ENCODE data around the gene ANKRD60.

Gene ANKRD60

DNA sequence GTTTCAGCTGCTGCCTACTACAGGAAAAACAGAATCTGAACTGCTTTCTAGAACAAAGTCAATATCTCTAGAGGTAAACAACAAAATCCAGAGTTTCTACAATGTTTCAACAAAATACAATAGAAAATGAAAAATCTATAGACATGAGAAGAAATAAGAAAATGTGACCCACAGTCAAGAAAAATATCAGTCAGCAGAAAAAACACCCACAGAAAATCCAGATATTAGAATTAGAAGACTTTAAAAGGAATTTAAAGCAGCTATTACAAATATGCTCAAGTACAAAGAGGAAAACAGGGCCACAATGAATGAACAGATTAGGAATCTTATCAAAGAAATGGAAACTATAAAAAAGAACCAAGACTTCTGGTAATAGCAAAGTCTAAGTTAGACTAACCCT, 26.4 kb upstream of the ANKRD60 start:
- Mint-ChIP-seq H3K9me3 (no peaks in the 10 kb centered on the region), H3K36me3 (ENCODE audit: low read depth) (peaks cover 35% of the 10 kb centered on the region), H3K4me1 (ENCODE audit: low read depth) (peaks cover 36% of the 10 kb centered on the region), H3K4me3 (no peak overlapping the region), H3K27ac (no peak overlapping the region), H3K27me3 (no peaks in the 10 kb centered on the region)
- DNase-seq = no peak

DNA sequence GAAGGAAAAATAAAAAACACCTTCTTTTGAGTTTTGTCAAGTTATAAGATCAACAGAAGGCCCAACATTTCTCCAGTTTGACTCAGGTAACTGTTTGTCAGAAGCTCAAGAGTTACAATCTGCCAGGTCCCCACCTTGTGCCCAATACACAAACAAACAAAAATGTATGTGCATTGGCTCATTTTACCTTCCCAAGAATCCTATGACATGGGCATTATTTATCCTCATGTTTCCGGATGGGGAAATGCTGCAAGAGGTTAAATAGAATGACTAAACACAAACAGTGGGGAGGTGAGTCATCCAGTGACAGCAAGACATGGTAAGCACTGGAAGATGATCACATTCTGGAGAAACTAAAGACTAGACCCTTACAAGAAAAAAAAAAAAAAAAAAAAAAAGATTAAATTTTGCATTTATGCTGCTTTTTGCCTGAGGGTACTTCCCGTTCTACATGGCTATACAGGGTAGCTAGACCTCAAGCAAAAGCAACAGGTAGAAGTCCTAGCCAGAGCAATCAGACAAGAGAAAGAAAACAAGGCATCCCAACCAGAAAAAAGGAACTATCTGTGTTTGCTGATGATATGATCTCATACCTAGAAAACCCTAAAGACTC, 23.6 kb upstream of the ANKRD60 start:
- DNase-seq = no peak
- no peaks in the 10 kb centered on the region for H3K27me3 Mint-ChIP-seq
- H3K4me1 Mint-ChIP-seq (ENCODE audit: low read depth) = peaks cover 29% of the 10 kb centered on the region
- peaks cover 51% of the 10 kb centered on the region for H3K36me3 Mint-ChIP-seq (ENCODE audit: low read depth)
- H3K27ac Mint-ChIP-seq = peak overlapping the region; percentile 68
- no peaks in the 10 kb centered on the region for H3K9me3 Mint-ChIP-seq
- no peak overlapping the region for H3K4me3 Mint-ChIP-seq

DNA sequence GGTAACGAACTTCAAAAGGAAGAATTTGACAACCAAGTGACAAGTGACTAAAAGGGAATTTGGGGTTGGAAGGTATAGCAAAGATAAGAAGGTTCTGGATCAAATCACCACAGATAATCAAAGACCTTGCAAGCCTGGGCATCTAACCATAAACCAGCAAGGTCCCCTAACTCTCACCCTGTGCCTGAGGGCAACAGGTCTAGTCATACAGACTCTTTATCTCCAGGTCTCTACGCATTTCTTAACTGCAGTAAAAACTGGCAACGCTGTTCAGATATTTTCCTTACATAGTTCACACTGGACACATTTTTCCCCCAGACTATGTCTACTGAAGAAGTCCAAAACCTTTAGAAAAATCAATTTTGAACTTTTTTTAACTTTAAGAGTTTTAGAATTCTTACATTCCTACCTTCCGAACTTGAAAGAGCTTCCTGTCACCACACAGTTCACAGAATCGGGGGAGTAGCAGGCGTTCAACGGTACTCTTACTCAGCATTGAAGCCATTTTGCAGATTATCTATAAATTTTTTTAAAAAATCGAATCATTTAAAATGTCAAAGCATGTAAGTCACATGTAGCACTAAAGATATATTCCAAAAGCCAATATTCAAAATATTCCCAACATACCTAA, 23.0 kb upstream of the ANKRD60 start:
- Mint-ChIP-seq H3K36me3 (ENCODE audit: low read depth) (peaks cover 56% of the 10 kb centered on the region), H3K4me3 (no peak overlapping the region), H3K4me1 (ENCODE audit: low read depth) (peaks cover 24% of the 10 kb centered on the region), H3K27ac (no peak overlapping the region), H3K9me3 (no peaks in the 10 kb centered on the region), H3K27me3 (no peaks in the 10 kb centered on the region)
- no peak for DNase-seq

DNA sequence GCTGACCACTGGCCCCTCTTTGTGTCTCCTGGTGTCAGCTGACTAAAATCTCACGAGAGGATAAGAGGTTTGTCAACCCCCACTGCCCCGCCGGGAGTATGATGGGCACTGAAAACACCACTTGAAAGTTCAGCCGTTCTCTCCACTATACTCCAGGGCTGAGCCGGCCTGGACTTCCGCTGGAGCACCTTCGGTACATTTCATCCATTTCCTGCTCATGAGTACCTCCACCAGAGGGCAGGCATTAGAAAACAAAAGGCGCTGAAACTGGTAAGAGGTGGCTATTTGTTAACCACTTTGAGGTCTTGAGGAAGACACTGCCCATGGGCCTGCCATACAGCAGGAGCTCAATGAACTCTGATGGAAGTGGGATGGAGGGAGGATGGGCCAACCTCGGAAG, 17.9 kb upstream of the ANKRD60 start:
- Mint-ChIP-seq H3K27ac (no peak overlapping the region), H3K9me3 (no peaks in the 10 kb centered on the region), H3K4me1 (ENCODE audit: low read depth) (no peaks in the 10 kb centered on the region), H3K36me3 (ENCODE audit: low read depth) (peaks cover 79% of the 10 kb centered on the region), H3K4me3 (no peak overlapping the region), H3K27me3 (no peaks in the 10 kb centered on the region)
- DNase-seq = no peak

DNA sequence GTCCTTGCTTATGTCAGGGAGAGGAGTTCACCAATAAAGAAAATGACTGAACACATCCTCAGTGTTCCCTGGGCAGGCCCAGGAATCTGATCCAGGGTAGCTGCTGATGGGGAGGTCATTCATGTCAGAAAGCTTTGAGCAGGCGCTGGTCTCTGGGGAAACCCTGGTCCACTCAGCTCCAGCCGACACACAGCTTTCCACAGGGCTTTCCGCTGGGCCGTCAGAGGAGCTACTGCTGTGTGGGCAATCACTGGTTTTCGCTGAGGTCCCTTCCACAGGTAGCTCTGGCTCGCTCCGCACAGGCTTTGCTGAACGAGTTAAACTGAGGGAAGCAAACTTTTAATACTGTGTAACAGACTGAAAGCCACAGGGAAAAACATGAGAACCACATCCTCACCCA, 17.5 kb upstream of the ANKRD60 start:
- H3K4me1 Mint-ChIP-seq (ENCODE audit: low read depth) = no peaks in the 10 kb centered on the region
- no peaks in the 10 kb centered on the region for H3K27me3 Mint-ChIP-seq
- no peaks in the 10 kb centered on the region for H3K9me3 Mint-ChIP-seq
- no peak for DNase-seq
- H3K27ac Mint-ChIP-seq = no peak overlapping the region
- no peak overlapping the region for H3K4me3 Mint-ChIP-seq
- peaks cover 78% of the 10 kb centered on the region for H3K36me3 Mint-ChIP-seq (ENCODE audit: low read depth)

DNA sequence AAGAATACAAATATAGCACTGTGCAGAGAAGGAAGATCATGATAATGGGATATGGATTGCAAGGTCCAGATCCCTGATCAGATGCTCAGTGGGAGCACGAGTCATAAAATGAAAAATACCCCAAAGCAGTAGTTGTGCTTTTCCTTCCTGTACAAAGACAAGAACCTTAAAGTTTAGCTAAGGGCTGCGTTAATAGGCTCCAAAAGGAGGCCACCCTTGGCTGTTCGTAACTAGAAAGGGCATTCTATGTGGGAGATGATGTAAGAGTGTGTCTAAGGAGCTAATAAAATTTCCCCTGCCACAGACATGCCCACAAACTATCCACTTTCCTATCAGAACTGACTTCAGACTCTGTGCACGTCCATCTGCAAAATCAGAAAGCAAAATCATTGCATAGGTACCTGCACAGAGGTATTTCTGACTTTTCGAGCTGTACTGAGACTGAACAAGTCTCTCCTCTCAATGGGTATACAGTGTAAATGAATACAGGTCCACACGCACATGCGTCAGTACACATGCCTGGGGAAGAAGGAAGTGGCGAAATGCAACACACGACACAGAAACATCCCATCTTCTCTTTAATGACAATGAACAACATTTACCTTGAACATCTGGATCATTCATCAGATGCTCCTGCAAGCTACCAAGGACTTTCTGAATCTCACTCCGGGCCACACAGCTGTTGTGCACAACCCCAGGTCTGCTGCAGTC, 16.9 kb upstream of the ANKRD60 start:
- H3K36me3 Mint-ChIP-seq (ENCODE audit: low read depth) = peaks cover 74% of the 10 kb centered on the region

DNA sequence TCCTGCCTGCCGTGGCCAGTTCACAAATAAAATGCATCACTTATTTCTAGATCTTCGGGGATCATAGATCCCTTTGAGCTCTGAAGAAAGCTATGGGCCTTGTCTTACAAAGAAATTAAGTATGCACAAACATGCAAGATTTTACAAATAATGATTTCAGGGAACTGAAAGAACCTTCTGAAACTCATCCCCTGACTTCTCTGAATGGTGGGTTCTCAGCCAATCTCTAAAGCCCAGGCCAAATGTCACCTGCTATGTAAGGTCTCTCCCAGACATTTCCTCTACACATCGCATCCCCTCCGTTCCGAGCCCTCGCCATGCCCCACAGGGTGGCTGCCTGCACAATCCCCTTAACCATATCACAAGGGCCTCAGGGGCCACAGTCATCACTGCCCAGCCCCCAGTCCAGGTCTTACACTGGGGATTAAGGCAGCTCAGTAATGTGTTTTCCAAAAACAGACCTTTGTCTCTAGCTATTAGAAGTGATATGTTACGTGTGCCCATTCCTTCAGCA, 16.1 kb upstream of the ANKRD60 start:
- H3K4me3 Mint-ChIP-seq = no peak overlapping the region
- H3K4me1 Mint-ChIP-seq (ENCODE audit: low read depth) = no peaks in the 10 kb centered on the region
- no peak overlapping the region for H3K27ac Mint-ChIP-seq
- H3K36me3 Mint-ChIP-seq (ENCODE audit: low read depth) = peaks cover 70% of the 10 kb centered on the region
- no peaks in the 10 kb centered on the region for H3K27me3 Mint-ChIP-seq
- H3K9me3 Mint-ChIP-seq = no peaks in the 10 kb centered on the region
- DNase-seq = no peak

More for the DNA sequence above, 16.9 kb upstream of the ANKRD60 start:
- Mint-ChIP-seq H3K27ac (no peak overlapping the region), H3K4me3 (no peak overlapping the region), H3K27me3 (no peaks in the 10 kb centered on the region), H3K9me3 (no peaks in the 10 kb centered on the region), H3K4me1 (ENCODE audit: low read depth) (no peaks in the 10 kb centered on the region)
- no peak for DNase-seq

DNA sequence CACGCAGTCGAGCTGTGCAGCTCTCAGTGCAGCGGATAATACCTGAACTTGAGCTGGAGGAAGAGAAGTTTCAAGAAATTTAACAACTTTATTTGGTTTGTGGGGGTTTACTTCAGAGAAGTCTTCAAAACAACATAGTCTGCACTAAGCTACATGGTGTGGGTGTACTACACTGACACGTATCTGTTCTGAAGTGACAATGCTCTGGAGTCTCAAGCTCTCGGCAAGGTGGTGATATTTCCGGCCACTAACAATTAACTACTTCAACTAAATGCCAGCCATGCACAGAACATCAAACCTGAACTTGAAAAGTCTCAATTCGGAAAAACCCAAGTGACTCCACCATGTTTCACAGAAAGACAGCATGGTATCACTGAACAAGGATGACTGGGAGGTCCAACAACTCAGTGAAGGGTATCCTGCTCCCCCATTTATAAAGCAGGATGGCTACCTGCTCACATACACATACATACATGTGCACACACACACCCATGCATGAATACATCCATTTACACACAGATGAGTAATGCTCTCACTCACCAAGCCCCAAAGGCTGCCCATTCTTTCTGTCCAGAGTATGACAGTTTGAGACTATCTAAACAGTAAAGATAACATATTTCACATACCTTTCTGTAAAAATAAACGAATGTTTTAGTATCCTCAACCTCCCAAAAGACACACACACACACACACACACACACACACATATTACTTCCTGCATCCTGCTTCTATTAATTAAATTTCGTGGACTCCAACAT, 15.4 kb upstream of the ANKRD60 start:
- DNase-seq = no peak
- Mint-ChIP-seq H3K4me3 (no peak overlapping the region), H3K27me3 (no peaks in the 10 kb centered on the region), H3K9me3 (no peaks in the 10 kb centered on the region), H3K36me3 (ENCODE audit: low read depth) (peaks cover 73% of the 10 kb centered on the region), H3K27ac (no peak overlapping the region), H3K4me1 (ENCODE audit: low read depth) (no peaks in the 10 kb centered on the region)

DNA sequence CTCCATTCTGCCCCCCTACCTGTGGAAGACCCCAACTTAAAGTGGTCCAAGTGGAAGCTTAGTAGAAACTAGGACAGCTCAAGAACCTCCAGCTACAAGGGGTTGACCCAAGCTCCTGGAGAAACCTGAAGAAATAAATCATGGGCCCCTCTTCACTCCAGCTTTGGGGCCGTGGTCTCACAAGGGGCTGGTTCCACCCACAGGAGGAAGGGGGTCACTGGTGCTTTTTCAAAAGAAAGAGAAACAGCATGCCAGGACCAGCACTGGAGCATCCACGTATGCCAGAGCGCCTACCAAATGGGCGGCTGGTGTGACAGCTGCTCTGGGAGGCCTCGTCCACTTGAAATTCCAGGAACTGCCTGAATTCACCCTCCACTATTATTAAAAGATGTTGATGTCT, 14.4 kb upstream of the ANKRD60 start:
- Mint-ChIP-seq H3K9me3 (no peaks in the 10 kb centered on the region), H3K27me3 (no peaks in the 10 kb centered on the region), H3K27ac (no peak overlapping the region), H3K4me1 (ENCODE audit: low read depth) (peaks cover 5% of the 10 kb centered on the region), H3K4me3 (no peak overlapping the region), H3K36me3 (ENCODE audit: low read depth) (peaks cover 70% of the 10 kb centered on the region)
- DNase-seq = no peak

DNA sequence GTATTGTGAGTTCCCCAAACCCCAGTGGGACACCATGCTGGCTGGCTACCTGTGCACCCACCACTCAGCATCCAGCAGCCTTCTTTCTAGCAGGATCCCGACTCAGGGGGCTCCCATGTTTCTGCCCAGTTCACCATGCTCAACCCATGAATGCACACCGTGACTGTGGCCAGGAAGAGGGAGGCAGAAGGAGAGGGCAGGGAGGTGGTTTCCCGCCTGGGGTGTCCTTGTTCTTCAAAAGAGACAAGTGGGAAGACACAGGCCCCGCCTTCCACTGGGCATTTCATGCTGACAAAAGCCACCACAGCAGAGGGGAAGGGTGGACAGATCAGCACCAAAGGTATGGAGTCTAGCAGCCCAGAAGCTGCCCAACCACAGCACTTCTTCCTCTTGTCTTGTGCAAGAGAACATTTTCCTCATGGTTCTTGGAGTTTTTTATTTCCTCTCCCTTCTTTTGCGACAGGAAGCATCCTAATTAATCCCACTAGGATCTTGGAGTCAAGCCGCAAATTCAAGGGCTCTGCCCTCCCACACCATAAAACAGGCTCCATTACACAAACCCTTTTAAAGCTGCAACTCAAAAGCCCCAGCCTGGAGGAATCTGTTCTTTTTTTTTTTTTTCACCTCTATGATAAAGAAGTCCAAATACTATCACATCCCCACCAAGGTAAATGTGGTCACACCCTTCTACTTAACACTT, 13.5 kb upstream of the ANKRD60 start:
- Mint-ChIP-seq H3K27me3 (no peaks in the 10 kb centered on the region), H3K27ac (no peak overlapping the region), H3K9me3 (no peaks in the 10 kb centered on the region), H3K4me1 (ENCODE audit: low read depth) (peaks cover 13% of the 10 kb centered on the region), H3K36me3 (ENCODE audit: low read depth) (peaks cover 62% of the 10 kb centered on the region), H3K4me3 (no peak overlapping the region)
- no peak for DNase-seq

DNA sequence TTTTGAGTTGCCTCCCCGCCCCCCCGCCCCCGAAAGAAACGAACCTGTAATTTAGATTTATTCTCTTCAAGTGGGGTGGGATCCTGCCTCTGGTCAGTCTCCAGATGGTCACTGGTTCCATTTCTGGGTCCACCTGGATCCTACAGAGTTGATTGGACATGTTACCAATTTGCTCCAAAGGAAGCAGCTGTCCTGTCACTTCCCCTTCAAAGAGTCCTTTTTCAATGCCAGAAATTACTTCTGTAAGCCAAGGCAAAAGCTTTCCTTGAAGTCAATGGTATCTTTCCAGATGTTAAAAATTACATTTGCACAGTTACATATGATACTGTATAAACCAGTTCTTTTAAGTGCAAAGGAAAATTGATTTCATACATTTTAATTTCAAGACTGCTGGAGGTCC, 12.0 kb upstream of the ANKRD60 start:
- no peaks in the 10 kb centered on the region for H3K27me3 Mint-ChIP-seq
- no peak for DNase-seq
- no peak overlapping the region for H3K4me3 Mint-ChIP-seq
- no peak overlapping the region for H3K27ac Mint-ChIP-seq
- H3K36me3 Mint-ChIP-seq (ENCODE audit: low read depth) = peaks cover 49% of the 10 kb centered on the region
- no peaks in the 10 kb centered on the region for H3K9me3 Mint-ChIP-seq
- H3K4me1 Mint-ChIP-seq (ENCODE audit: low read depth) = peaks cover 24% of the 10 kb centered on the region

DNA sequence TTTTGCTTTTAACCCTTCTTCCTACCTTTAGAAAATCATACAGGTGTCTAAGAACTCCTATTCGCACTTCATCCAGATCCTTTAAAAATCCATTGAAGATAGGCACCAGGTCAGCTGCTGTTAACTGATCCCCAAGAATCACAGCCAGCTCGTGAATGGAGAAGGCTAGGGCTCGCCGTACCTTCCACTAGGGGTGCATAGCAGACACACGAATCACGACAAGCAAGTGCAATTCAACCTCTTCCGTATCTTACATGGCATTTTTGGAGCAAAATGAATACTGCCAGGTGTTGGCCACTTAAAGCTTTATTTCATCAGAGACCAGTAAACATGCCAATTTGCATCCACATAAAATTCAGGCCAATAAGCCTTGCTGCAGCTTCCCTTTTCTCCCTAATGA, 10.8 kb upstream of the ANKRD60 start:
- Mint-ChIP-seq H3K4me1 (ENCODE audit: low read depth) (peaks cover 33% of the 10 kb centered on the region), H3K9me3 (no peaks in the 10 kb centered on the region), H3K4me3 (no peak overlapping the region), H3K36me3 (ENCODE audit: low read depth) (peaks cover 39% of the 10 kb centered on the region), H3K27ac (no peak overlapping the region), H3K27me3 (no peaks in the 10 kb centered on the region)
- DNase-seq = no peak

DNA sequence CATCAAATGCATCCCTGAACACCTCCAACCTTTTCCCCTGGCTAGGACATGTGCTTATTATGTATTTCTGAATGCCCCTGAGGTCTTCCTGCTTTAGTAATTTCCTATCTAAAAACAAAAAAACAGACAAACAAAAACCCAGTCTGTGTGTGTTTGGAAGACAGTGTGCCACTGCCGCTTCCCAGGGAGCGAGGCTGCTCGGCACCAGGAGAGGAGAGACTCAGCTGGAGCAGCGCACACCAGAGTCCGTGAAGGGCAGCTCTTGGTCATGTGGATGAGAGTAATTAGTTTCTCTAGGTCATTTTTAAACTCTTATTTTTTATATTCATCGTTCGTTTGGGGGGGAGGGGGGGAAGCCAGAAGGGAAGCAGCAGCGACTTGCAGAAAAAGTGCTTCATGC, 10.0 kb upstream of the ANKRD60 start:
- H3K9me3 Mint-ChIP-seq = no peaks in the 10 kb centered on the region
- peak overlapping the region; percentile 65 for H3K27ac Mint-ChIP-seq
- H3K4me1 Mint-ChIP-seq (ENCODE audit: low read depth) = peaks cover 33% of the 10 kb centered on the region
- no peak overlapping the region for H3K4me3 Mint-ChIP-seq
- no peak for DNase-seq
- H3K36me3 Mint-ChIP-seq (ENCODE audit: low read depth) = peaks cover 40% of the 10 kb centered on the region
- no peaks in the 10 kb centered on the region for H3K27me3 Mint-ChIP-seq

Data from activated T-cell treated with anti-CD3 and anti-CD28 coated beads, Interleukin-2, amount 50 U/mL, for 24 hours (primary cell).